B cell (primary cell): ENCODE data around the gene PTMS. TPM values are rescaled to one million over a fixed set of nuclear protein-coding genes. Genes with fewer than 3 reads are reported as not detected.

ENCODE experiments used
- ATAC-seq: fragments of 200-7000 bp; cut with Tn5 transposase; one replicate; pipeline ENCODE4 v1.10.0; 2021; ENCODE audit warnings: low read depth, mild to moderate bottlenecking, moderate number of reproducible peaks, moderate library complexity
- CTCF ChIA-PET: fragments of 350-600 bp; sonication (Branson Sonifier 250); formaldehyde crosslinking; loops from one replicate; lab custom pipeline; 2021; ENCODE audit warnings: antibody characterized with exemption, inconsistent platforms; lab: Charles Lee
- POLR2A ChIA-PET: fragments of 350-600 bp; sonication (Branson Sonifier 250); formaldehyde crosslinking; loops from one replicate; lab custom pipeline; 2021; ENCODE audit warnings: antibody characterized with exemption; lab: Charles Lee
- DNase-seq: peaks from one replicate; pipeline ENCODE4 v3.0.0; 2013
- H2AFZ ChIP-seq: 2 replicates; pipeline ENCODE4 v1.6.1; 2012; ENCODE audit warnings: mild to moderate bottlenecking, low read depth, low read length; ENCODE audit not compliant: insufficient read depth, poor library complexity, severe bottlenecking
- H3K27ac ChIP-seq, 2 donors: 1 replicate in 1 of 2; 2 replicates in 1 of 2; pipeline ENCODE4 v1.5.1; 2012 to 2013; ENCODE audit warnings: low read length in 2 of 2, mild to moderate bottlenecking in 2 of 2, moderate library complexity in 1 of 2
- H3K27me3 ChIP-seq, 4 experiments: fragments of 200-600 bp in 1 of 4; sonication (generic) in 1 of 4; replicated peaks in 1 of 4; 1 replicate in 2 of 4; 2 replicates in 2 of 4; pipeline versions ENCODE4 v1.6.1 to v1.7.0; 2013 to 2016; ENCODE audit warnings: low read length in 3 of 4, mild to moderate bottlenecking in 2 of 4, mixed read lengths in 1 of 4, moderate library complexity in 1 of 4; ENCODE audit not compliant: insufficient read depth in 4 of 4, control insufficient read depth in 3 of 4; ENCODE audit errors: control extremely low read depth in 1 of 4
- H3K36me3 ChIP-seq, 2 experiments: replicated peaks in 1 of 2; 1 replicate in 1 of 2; 2 replicates in 1 of 2; pipeline versions ENCODE4 v1.6.1 to v1.7.1; 2013; ENCODE audit warnings: low read length in 1 of 2; ENCODE audit not compliant: insufficient read depth in 2 of 2, control insufficient read depth in 1 of 2; ENCODE audit errors: control extremely low read depth in 1 of 2, extremely low read depth in 1 of 2
- H3K4me1 ChIP-seq, 2 donors: fragments of 200-600 bp in 1 of 2; sonication (generic) in 1 of 2; 1 replicate in 1 of 2; 2 replicates in 1 of 2; pipeline versions ENCODE4 v1.5.1 to v1.6.1; 2013 to 2017; ENCODE audit warnings: low read length in 2 of 2; ENCODE audit not compliant: control insufficient read depth in 2 of 2, insufficient read depth in 2 of 2
- H3K4me2 ChIP-seq: replicated peaks from 2 replicates; pipeline ENCODE3; 2012; ENCODE audit warnings: mild to moderate bottlenecking, low read depth, low read length; ENCODE audit not compliant: poor library complexity, severe bottlenecking
- H3K4me3 ChIP-seq, 5 experiments: fragments of 200-600 bp in 1 of 5; sonication (generic) in 1 of 5; 1 replicate in 3 of 5; 2 replicates in 2 of 5; pipeline versions ENCODE4 v1.5.1 to v1.7.0; 2011 to 2016; ENCODE audit warnings: low read length in 4 of 5, mild to moderate bottlenecking in 4 of 5, low read depth in 2 of 5, control low read depth in 1 of 5, moderate library complexity in 1 of 5; ENCODE audit not compliant: insufficient read depth in 1 of 5; ENCODE audit errors: control extremely low read depth in 1 of 5, extremely low read depth in 1 of 5
- H3K79me2 ChIP-seq: fragments of 200-600 bp; sonication (generic); one replicate; pipeline ENCODE4 v1.6.0; 2016; ENCODE audit warnings: low read length; ENCODE audit not compliant: control insufficient read depth, insufficient read depth
- H3K9ac ChIP-seq: fragments of 200-600 bp; sonication (generic); 2 replicates; pipeline ENCODE4 v1.6.1; 2017; ENCODE audit warnings: mild to moderate bottlenecking, low read length, moderate library complexity
- H3K9me3 ChIP-seq, 3 donors: one replicate each; pipeline versions ENCODE4 v1.6.1 to v1.7.1; 2013; ENCODE audit warnings: low read length in 2 of 3; ENCODE audit not compliant: control insufficient read depth in 2 of 3, insufficient read depth in 1 of 3; ENCODE audit errors: control extremely low read depth in 1 of 3
- H4K20me1 ChIP-seq: 2 replicates; pipeline ENCODE4 v1.6.0; 2012; ENCODE audit warnings: mild to moderate bottlenecking, low read length; ENCODE audit not compliant: insufficient read depth, control insufficient read depth, poor library complexity, severe bottlenecking
- H3K27ac Mint-ChIP-seq: one replicate; pipeline ENCODE4 v1.8.0; 2021; ENCODE audit warnings: mixed read lengths
- H3K27me3 Mint-ChIP-seq: one replicate; pipeline ENCODE4 v1.8.0; 2021; ENCODE audit warnings: mixed read lengths
- H3K4me1 Mint-ChIP-seq: one replicate; pipeline ENCODE4 v1.8.0; 2021; ENCODE audit warnings: mixed read lengths
- H3K4me3 Mint-ChIP-seq: one replicate; pipeline ENCODE4 v1.8.0; 2021; ENCODE audit warnings: mixed read lengths
- H3K9me3 Mint-ChIP-seq: one replicate; pipeline ENCODE4 v1.8.0; 2022; ENCODE audit warnings: mixed read lengths; ENCODE audit not compliant: insufficient read depth
- CTCF ChIP-seq: fragments of 200-600 bp; IDR thresholded peaks from one replicate; pipeline ENCODE4 v1.8.0; 2022; ENCODE audit warnings: antibody characterized with exemption, mild to moderate bottlenecking
- EZH2 ChIP-seq: IDR thresholded peaks from 2 replicates; pipeline ENCODE4 v1.6.1; 2012; ENCODE audit warnings: borderline replicate concordance, low read depth, mild to moderate bottlenecking, moderate library complexity, low read length; ENCODE audit not compliant: insufficient read depth, poor library complexity, severe bottlenecking
- WGBS: methylation state at CpG from one replicate; pipeline ENCODE4 v1.1.5; 2013; ENCODE audit warnings: missing lambda C conversion rate; ENCODE audit not compliant: insufficient coverage; 5-methylcytosine and 5-hydroxymethylcytosine counted together
- intact Hi-C: fragments of 100-400 bp; cut with micrococcal nuclease; formaldehyde crosslinking; loops from one replicate; pipeline ENCODE4 v1.10.0; 2022
- polyA plus RNA-seq: library from polyadenylated mRNA; depleted of rRNA; stranded (reverse); fragments of >200 nt; gene quantifications from 2 replicates; pipeline ENCODE4 v1.2.3, GENCODE V29; 2012
- total RNA-seq, 2 donors: library from RNA; stranded (reverse); fragments of 120-200 nt in 1 of 2; gene quantifications; 1 replicate in 1 of 2; 2 replicates in 1 of 2; pipeline versions ENCODE4 v1.2.3 to v1.2.4, GENCODE V29; 2013 to 2022

The PTMS gene
- total and polyA plus RNA-seq, 2 donors (not counting 1 experiment from before 2014, with no cell fraction given), result 1.0 to 2.1 TPM

GRCh38 chr12:6786416-6787094 lies 20.4 kb downstream of the PTMS start:
- Histone ChIP-seq H3K36me3 (no peaks in the 10 kb centered on the region), H3K79me2 (no peaks in the 10 kb centered on the region), H3K9ac (no peak overlapping the region), H3K4me3 (no peak overlapping the region), H2AFZ (no peak overlapping the region), H3K4me2 (no peak overlapping the region), H3K4me1 (no peaks in the 10 kb centered on the region), H4K20me1 (no peaks in the 10 kb centered on the region), H3K27me3 (peaks cover 0 to 9% (median 0%) of the 10 kb centered on the region in 4 experiments), H3K27ac (no peak overlapping the region), H3K9me3 (no peaks in the 10 kb centered on the region)
- POLR2A ChIA-PET, result no interaction called here
- CTCF ChIA-PET, result interaction anchor here (1.4 to 1.5 kb wide), 3 partner anchors 20 to 27 kb away, joined by 3 read pairs; no protein-coding TSS in a partner anchor
- no peak for TF ChIP-seq CTCF
- no peak for TF ChIP-seq EZH2
- ATAC-seq (no peak), DNase-seq (no peak)
- Mint-ChIP-seq H3K27me3 (peaks cover 9% of the 10 kb centered on the region), H3K9me3 (no peaks in the 10 kb centered on the region), H3K4me1 (no peaks in the 10 kb centered on the region), H3K27ac (no peak overlapping the region), H3K4me3 (no peak overlapping the region)
- intact Hi-C loops, result no loop called here
- WGBS, result no CpG with 5 or more reads among the region's 9 CpGs

GRCh38 chr12:6787309-6787708 lies 21.1 kb downstream of the PTMS start:
- no peak overlapping the region for H3K27ac Mint-ChIP-seq
- TF ChIP-seq EZH2, result no peak
- TF ChIP-seq CTCF, result no peak
- no peak overlapping the region for H3K9ac ChIP-seq
- ChIA-PET POLR2A (no interaction called here), CTCF (interaction anchor here (1.4 to 1.5 kb wide), 3 partner anchors 21 to 26 kb away, joined by 3 read pairs; no protein-coding TSS in a partner anchor)
- ATAC-seq (no peak), DNase-seq (no peak)
- no peak overlapping the region for H3K4me2 ChIP-seq
- H3K4me1 Mint-ChIP-seq, result peaks cover 2% of the 10 kb centered on the region
- H3K79me2 ChIP-seq, result no peaks in the 10 kb centered on the region
- H4K20me1 ChIP-seq, result no peaks in the 10 kb centered on the region
- no peaks in the 10 kb centered on the region for H3K36me3 ChIP-seq
- H3K4me1 ChIP-seq, result peaks cover 4 to 6% of the 10 kb centered on the region in 2 donors
- H3K9me3 Mint-ChIP-seq, result no peaks in the 10 kb centered on the region
- H3K9me3 ChIP-seq, result no peaks in the 10 kb centered on the region
- WGBS, result 98% methylated on average over 5 of the region's 5 CpGs
- no peak overlapping the region for H2AFZ ChIP-seq
- peaks cover 11% of the 10 kb centered on the region for H3K27me3 Mint-ChIP-seq
- intact Hi-C loops, result no loop called here
- H3K4me3 ChIP-seq, result no peak overlapping the region
- H3K27ac ChIP-seq, result no peak overlapping the region
- peaks cover 0 to 13% (median 0%) of the 10 kb centered on the region in 4 experiments for H3K27me3 ChIP-seq
- no peak overlapping the region for H3K4me3 Mint-ChIP-seq
